CD4-positive, alpha-beta T cell treated with Interleukin-1 beta for 1 hour (primary cell): Measurements from ENCODE around the gene CEP72.
"Not testable (repeated sequence)": the region's sequence is repeated elsewhere in the genome, so short reads cannot be mapped to it uniquely, and the experiment has no call there.

Experiments used
- DNase-seq, 2 donors: peaks; one replicate each; pipeline ENCODE4 v3.0.0-alpha.2; 2020 to 2022

Gene CEP72

GRCh38 chr5:620152-620551 lies 8.0 kb downstream of the CEP72 start:
- DNase-seq: no peak

- no peak for DNase-seq
Measured at GRCh38 chr5:620586-621180, 8.5 kb downstream of the CEP72 start.

GRCh38 chr5:621341-621761 lies 9.2 kb downstream of the CEP72 start:
- no peak for DNase-seq

GRCh38 chr5:622359-622758 lies 10.2 kb downstream of the CEP72 start:
- no peak for DNase-seq

- no peak for DNase-seq
Measured at GRCh38 chr5:622946-623522, 10.9 kb downstream of the CEP72 start.

- DNase-seq: no peak
Measured at GRCh38 chr5:623531-623930, 11.4 kb downstream of the CEP72 start.

GRCh38 chr5:624118-624950 lies 12.2 kb downstream of the CEP72 start:
- no peak for DNase-seq

GRCh38 chr5:624951-625230 lies 12.8 kb downstream of the CEP72 start:
- no peak for DNase-seq

GRCh38 chr5:625516-625915 lies 13.4 kb downstream of the CEP72 start:
- no peak for DNase-seq

- DNase-seq: no peak
Measured at GRCh38 chr5:626850-627249, 14.7 kb downstream of the CEP72 start.

- DNase-seq: no peak
Measured at GRCh38 chr5:627840-628239, 15.7 kb downstream of the CEP72 start.

GRCh38 chr5:628351-629205 lies 16.4 kb downstream of the CEP72 start:
- not testable (repeated sequence) for DNase-seq

- DNase-seq: no peak
Measured at GRCh38 chr5:633501-633955, 21.4 kb downstream of the CEP72 start.

GRCh38 chr5:634191-634590 lies 22.1 kb downstream of the CEP72 start:
- DNase-seq: no peak

- DNase-seq: no peak
Measured at GRCh38 chr5:635306-636055, 23.3 kb downstream of the CEP72 start.

GRCh38 chr5:636951-637350 lies 24.8 kb downstream of the CEP72 start:
- no peak for DNase-seq

- DNase-seq: no peak
Measured at GRCh38 chr5:637581-638450, 25.7 kb downstream of the CEP72 start.

GRCh38 chr5:638501-639252 lies 26.5 kb downstream of the CEP72 start:
- no peak for DNase-seq

- no peak for DNase-seq
Measured at GRCh38 chr5:639253-639530, 27.1 kb downstream of the CEP72 start.

- no peak for DNase-seq
Measured at GRCh38 chr5:639584-640213, 27.6 kb downstream of the CEP72 start.
